Epithelial cell of esophagus (primary cell): ENCODE measurements around the gene C22orf15.
"Not testable (repeated sequence)": the region's sequence is repeated elsewhere in the genome, so short reads cannot be mapped to it uniquely, and the experiment has no call there.

Experiments
- DNase-seq: peaks from one replicate; pipeline ENCODE4 v3.0.0; 2010; ENCODE audit warnings: low read depth
- H3K4me3 ChIP-seq: 2 replicates; pipeline ENCODE4 v1.5.1; 2011; ENCODE audit warnings: mild to moderate bottlenecking, low read length, control low read depth
- TF ChIP-seq, protein P1 (sequence below): IDR thresholded peaks from 2 replicates; pipeline ENCODE4 v1.5.1; 2011; ENCODE audit warnings: low read depth, mild to moderate bottlenecking, low read length, control low read depth, inconsistent platforms; ENCODE audit not compliant: insufficient read depth; ENCODE audit errors: missing control alignments

Gene C22orf15

GRCh38 chr22:23718371-23719165, 44.2 kb upstream of the C22orf15 start:
- H3K4me3 ChIP-seq: no peak overlapping the region
- TF ChIP-seq, protein P1, sequence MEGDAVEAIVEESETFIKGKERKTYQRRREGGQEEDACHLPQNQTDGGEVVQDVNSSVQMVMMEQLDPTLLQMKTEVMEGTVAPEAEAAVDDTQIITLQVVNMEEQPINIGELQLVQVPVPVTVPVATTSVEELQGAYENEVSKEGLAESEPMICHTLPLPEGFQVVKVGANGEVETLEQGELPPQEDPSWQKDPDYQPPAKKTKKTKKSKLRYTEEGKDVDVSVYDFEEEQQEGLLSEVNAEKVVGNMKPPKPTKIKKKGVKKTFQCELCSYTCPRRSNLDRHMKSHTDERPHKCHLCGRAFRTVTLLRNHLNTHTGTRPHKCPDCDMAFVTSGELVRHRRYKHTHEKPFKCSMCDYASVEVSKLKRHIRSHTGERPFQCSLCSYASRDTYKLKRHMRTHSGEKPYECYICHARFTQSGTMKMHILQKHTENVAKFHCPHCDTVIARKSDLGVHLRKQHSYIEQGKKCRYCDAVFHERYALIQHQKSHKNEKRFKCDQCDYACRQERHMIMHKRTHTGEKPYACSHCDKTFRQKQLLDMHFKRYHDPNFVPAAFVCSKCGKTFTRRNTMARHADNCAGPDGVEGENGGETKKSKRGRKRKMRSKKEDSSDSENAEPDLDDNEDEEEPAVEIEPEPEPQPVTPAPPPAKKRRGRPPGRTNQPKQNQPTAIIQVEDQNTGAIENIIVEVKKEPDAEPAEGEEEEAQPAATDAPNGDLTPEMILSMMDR: no peak
- no peak for DNase-seq

GRCh38 chr22:23720855-23721254, 41.9 kb upstream of the C22orf15 start:
- TF ChIP-seq, protein P1: no peak
- DNase-seq: no peak
- no peak overlapping the region for H3K4me3 ChIP-seq

- TF ChIP-seq, protein P1: no peak
- no peak overlapping the region for H3K4me3 ChIP-seq
- no peak for DNase-seq
These were observed 40.6 kb upstream of the C22orf15 start for GRCh38 chr22:23722160-23722559.

DNA sequence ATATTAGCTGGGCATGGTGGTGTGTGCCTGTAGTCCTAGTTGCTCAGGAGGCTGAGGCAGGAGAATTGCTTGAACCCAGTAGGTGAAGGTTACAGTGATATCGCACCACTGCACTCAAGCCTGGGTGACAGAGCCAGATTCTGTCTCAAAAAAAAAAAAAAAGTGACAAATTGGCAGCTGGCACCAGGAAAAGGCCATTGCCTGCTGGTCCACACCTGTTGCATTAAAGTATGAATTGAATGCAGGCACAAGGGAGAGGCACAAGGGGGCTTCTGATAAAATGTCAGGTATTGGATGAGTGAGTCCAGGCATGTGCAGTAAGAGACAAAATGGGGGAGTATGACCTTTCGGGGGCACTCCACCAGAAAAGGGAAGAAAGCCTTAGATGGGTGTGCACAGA, 40.1 kb upstream of the C22orf15 start:
- no peak overlapping the region for H3K4me3 ChIP-seq
- TF ChIP-seq, protein P1: no peak
- DNase-seq: no peak

- DNase-seq, H3K4me3 ChIP-seq: not testable (repeated sequence)
These were observed 34.7 kb upstream of the C22orf15 start for GRCh38 chr22:23728108-23728507.

GRCh38 chr22:23737696-23738095, 25.1 kb upstream of the C22orf15 start:
- TF ChIP-seq, protein P1: no peak
- H3K4me3 ChIP-seq: no peak overlapping the region
- no peak for DNase-seq

DNA sequence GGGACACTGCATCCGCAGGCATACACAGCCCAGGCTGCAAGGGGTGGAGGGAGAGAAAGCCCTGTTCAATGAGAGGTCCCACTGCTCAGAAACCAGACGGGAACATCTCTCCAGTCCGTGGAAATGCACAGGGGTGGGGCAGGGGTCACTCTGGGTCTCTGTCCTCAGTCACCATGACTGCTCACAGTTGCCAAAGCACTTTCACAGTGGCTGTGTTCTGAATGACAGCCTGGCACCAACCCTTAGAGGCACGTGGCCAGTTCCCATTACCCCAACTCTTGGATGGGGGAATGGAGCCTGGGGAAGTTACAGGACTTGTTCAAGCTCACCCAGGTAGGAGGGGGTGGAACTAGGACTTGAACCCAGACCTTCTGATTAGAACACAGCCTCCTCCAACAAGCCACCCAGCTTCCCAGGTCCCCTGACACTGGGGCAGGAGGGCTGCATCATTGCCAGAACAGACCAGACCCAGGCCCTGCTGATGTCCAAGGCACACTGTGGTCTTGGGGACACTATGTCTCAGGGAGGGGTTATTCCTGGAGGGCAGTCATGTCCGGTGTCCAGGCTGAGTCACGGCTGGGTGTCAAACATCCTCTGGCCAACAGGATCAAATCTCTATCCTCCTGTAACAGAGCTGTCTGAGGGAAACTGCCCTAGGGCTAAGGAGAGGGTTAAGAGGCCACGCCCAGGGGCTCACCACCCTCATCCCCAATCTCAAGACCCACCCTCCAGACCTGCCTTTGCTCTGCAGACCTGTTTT, 20.1 kb upstream of the C22orf15 start:
- H3K4me3 ChIP-seq: no peak overlapping the region
- TF ChIP-seq, protein P1: no peak
- DNase-seq: no peak
